Kidney epithelial cell (primary cell): ENCODE data around the gene PRR5L. TPM values are rescaled to one million over a fixed set of nuclear protein-coding genes. Genes with fewer than 3 reads are reported as not detected.

Experiments
- DNase-seq: peaks from one replicate; pipeline ENCODE4 v3.0.0-alpha.2; 2010; ENCODE audit warnings: low read depth
- H3K27me3 ChIP-seq: 2 replicates; pipeline ENCODE4 v1.6.0; 2011; ENCODE audit warnings: low read length; ENCODE audit not compliant: control insufficient read depth, insufficient read depth
- H3K36me3 ChIP-seq: 2 replicates; pipeline ENCODE4 v1.5.1; 2011; ENCODE audit warnings: low read length; ENCODE audit not compliant: control insufficient read depth, insufficient read depth
- H3K4me3 ChIP-seq: 2 replicates; pipeline ENCODE4 v1.5.1; 2011; ENCODE audit warnings: low read depth, mild to moderate bottlenecking, control low read depth, low read length
- total RNA-seq: library from RNA; depleted of rRNA; stranded (reverse); fragments of >200 nt; gene quantifications from 2 replicates; pipeline ENCODE4 v1.2.3, GENCODE V29; 2015
- TF ChIP-seq, protein P1 (sequence below): IDR thresholded peaks from 2 replicates; pipeline ENCODE4 v1.5.1; 2011; ENCODE audit warnings: mild to moderate bottlenecking, moderate library complexity, low read length, control low read depth, inconsistent platforms; ENCODE audit not compliant: insufficient read depth, poor library complexity, severe bottlenecking

PRR5L gene
- total RNA-seq, 1 donor from 2014 or later, result 15.9 TPM

DNA sequence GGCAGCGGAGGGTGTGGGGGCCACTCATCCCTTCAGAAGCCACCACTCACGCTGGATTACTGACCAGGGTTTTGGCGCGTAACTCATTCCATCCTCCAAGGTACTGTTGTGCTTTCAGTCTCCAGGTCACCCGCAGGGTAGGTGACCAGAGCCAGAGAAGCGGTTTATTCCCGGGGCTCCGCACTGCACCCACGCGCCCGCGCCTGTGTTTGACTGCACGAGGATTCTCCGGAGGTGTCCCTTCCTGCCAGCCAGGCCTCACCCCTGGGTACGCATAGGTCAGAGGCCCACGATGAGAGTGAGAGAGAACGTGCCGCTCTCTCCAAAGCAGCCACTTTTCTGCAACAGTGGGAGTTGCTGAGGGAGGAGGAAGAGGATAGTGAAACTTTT lies 158.5 kb downstream of the PRR5L start:
- H3K4me3 ChIP-seq, result no peak overlapping the region
- DNase-seq, result no peak
- TF ChIP-seq, protein P1, sequence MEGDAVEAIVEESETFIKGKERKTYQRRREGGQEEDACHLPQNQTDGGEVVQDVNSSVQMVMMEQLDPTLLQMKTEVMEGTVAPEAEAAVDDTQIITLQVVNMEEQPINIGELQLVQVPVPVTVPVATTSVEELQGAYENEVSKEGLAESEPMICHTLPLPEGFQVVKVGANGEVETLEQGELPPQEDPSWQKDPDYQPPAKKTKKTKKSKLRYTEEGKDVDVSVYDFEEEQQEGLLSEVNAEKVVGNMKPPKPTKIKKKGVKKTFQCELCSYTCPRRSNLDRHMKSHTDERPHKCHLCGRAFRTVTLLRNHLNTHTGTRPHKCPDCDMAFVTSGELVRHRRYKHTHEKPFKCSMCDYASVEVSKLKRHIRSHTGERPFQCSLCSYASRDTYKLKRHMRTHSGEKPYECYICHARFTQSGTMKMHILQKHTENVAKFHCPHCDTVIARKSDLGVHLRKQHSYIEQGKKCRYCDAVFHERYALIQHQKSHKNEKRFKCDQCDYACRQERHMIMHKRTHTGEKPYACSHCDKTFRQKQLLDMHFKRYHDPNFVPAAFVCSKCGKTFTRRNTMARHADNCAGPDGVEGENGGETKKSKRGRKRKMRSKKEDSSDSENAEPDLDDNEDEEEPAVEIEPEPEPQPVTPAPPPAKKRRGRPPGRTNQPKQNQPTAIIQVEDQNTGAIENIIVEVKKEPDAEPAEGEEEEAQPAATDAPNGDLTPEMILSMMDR, result no peak
- H3K27me3 ChIP-seq, result no peaks in the 10 kb centered on the region
- peaks cover 9% of the 10 kb centered on the region for H3K36me3 ChIP-seq

DNA sequence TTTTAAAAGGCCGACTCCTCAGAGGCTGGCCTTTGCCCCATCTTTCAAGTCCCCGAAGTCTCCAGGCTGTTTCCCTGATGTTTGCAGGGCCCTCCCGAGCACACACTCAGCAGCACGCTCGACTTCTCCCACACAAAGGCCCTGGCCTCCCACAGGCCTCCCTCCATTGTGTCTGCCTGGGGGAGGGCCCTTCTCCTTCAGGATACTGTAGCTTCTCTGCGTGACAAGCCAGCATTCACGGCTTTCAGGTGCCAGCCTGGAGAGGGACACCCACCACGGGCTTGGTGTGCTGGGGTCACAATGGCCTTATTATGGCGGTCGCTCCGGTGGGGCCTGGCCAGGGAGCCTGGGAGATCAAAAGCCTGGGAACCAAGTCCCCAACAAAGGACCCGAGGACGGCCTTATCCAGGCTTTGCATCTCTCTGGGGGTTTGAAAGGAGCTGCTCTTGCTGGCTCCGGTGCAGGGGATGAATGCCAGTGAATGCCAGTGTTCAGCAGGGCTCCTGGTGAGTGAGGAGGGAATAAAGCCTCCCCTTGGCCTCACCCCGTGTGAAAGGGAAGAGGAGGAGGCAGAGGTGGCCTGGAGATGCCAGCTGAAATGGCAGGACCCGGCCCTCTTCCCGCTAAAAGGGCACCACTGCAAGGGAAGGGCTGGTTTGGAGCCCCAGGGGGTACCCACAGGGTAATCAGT lies 159.0 kb downstream of the PRR5L start:
- H3K27me3 ChIP-seq, result no peaks in the 10 kb centered on the region
- peaks cover 9% of the 10 kb centered on the region for H3K36me3 ChIP-seq
- no peak for DNase-seq
- TF ChIP-seq, protein P1, result no peak
- H3K4me3 ChIP-seq, result no peak overlapping the region

DNA sequence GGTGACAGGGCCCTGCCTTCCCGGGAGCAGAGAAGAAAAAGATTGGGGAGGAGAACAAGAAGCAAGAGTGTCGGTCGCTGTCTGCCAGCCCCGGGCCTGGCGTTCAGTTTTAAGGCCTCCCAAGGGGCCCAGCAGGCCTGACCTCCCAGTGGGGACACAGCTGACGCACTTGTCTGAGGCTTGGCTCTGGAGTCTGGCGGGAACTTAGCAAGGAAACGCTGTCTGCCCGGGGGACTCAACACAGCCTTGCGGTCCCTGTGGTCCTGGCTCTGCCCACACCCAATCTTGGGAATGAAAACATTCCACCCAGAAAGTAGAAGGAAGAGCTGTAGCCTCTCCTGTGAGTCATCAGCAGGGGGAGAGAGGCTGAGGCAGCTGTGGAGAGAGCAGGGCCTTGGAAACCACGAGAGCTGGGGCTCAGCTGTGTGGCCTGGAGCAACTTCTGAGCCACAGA lies 159.6 kb downstream of the PRR5L start:
- DNase-seq, result peak; percentile 96
- TF ChIP-seq, protein P1, result no peak
- Histone ChIP-seq H3K27me3 (no peaks in the 10 kb centered on the region), H3K4me3 (no peak overlapping the region), H3K36me3 (peaks cover 9% of the 10 kb centered on the region)

DNA sequence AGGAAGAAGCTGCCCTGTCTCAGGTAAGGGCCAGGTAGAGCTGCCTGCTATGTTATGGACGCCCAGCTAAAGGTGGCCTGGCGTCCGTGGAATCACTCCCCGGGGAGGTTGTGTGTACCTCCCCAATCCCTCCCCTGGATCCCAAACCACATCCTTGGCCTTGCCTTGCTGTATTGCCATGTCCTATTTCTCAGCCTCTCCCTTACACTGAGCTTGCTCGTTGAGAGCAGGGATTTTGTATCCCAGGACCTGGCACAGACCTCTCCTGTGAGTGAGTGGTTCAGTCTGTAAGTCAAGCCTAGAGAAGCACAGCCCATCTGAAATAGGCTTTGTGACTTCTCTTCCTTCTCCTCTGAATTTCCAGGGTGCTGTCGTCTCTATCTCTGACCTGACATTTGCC lies 160.1 kb downstream of the PRR5L start:
- DNase-seq, result no peak
- TF ChIP-seq, protein P1, result no peak
- H3K36me3 ChIP-seq, result peaks cover 7% of the 10 kb centered on the region
- H3K27me3 ChIP-seq, result no peaks in the 10 kb centered on the region
- no peak overlapping the region for H3K4me3 ChIP-seq

DNA sequence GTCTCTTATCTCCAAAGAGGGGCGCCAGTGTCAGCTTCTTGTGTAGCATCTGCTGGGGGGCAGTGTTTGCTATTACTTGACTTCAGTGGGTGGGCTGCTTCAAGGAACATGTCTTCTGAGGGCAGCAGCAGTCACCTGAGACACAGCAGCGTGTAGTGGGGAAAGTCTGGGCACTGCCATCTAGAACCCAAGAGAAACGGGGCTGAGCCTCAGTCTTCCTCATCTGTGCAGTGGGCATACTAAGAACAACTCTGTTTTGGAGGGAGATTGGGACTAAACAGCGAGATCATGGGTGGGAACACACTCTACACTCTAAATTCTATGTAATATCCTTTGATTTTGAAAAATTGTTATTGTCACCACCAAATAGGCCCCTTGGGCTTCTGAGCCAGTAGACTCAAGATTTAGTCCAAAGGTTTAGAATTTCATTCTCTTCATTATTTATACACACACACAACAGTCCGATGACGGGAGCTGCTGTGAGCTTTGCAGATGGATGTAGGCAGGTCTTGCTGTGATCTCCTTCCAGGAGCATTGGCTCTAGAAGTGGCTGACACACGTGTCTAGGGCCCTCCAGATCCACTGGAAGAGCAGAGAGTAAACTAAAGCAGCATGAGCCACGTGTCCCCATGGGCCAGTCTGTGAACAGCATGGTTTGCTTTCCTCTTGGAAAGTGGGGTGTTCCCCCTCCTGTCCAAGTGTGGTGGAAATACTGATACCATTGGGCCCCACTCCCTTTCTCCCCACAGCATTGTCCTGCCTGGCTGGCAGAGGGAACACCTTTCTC lies 162.2 kb downstream of the PRR5L start:
- TF ChIP-seq, protein P1, result no peak
- no peak for DNase-seq
- Histone ChIP-seq H3K27me3 (no peaks in the 10 kb centered on the region), H3K36me3 (peaks cover 3% of the 10 kb centered on the region), H3K4me3 (no peak overlapping the region)

DNA sequence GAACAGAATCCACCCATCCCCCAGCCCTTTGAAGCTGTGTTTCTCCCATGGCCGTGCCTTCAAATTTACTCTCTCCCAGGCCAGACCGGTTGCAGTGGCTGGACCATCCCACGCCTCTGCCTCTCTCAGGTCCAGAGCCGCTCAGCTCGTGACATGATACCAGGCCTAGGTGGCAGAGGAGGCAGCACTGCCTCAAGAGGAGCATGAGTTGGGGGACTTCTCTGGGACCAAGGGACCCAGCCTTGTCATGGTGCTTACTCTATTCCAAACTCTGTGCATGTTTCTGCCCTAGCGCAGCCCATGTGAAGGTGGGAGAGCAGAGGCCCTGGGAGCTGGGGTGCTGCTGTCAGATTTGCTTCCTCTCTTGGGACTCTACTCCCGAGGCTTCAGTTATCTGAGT lies 163.0 kb downstream of the PRR5L start:
- Histone ChIP-seq H3K36me3 (peaks cover 2% of the 10 kb centered on the region), H3K27me3 (no peaks in the 10 kb centered on the region), H3K4me3 (no peak overlapping the region)
- TF ChIP-seq, protein P1, result no peak
- DNase-seq, result no peak
